KG1 (cell line): Measurements from ENCODE around the gene L3MBTL2.

Source experiments
- DNase-seq: peaks from one replicate; lab custom pipeline; 2025; lab: John Stamatoyannopoulos, UW

L3MBTL2 gene

GRCh38 chr22:41273128-41273527 is 68.0 kb downstream of the L3MBTL2 start:
- DNase-seq, result no peak

GRCh38 chr22:41274856-41275255 is 69.7 kb downstream of the L3MBTL2 start:
- DNase-seq, result no peak

- no peak for DNase-seq
These were observed 75.0 kb downstream of the L3MBTL2 start for GRCh38 chr22:41280065-41280464.

GRCh38 chr22:41280854-41281253 is 75.7 kb downstream of the L3MBTL2 start:
- DNase-seq, result no peak
